SK-N-SH (cell line): ENCODE data around the gene DAB1. TPM values are rescaled to one million over a fixed set of nuclear protein-coding genes. Genes with fewer than 3 reads are reported as not detected.

Source experiments
- CTCF ChIA-PET: fragments of 300-600, 350-600 bp; formaldehyde crosslinking; extraction: SDS; loops from one replicate; lab custom pipeline; 2021; lab: Yijun Ruan, JAX
- POLR2A ChIA-PET: fragments of 350-600 bp; sonication (Branson Sonifier 250); formaldehyde crosslinking; extraction: SDS; loops from one replicate; lab custom pipeline; 2020; ENCODE audit warnings: antibody characterized with exemption, inconsistent platforms; lab: Yijun Ruan, JAX
- DNase-seq: peaks from one replicate; pipeline ENCODE4 v3.0.0; 2012
- H2AFZ ChIP-seq: fragments of 200-600 bp; sonication (generic); 2 replicates; pipeline ENCODE4 v1.8.1; 2016; ENCODE audit warnings: antibody characterized with exemption, mild to moderate bottlenecking, low read depth
- H3F3A ChIP-seq: fragments of 200-600 bp; sonication (generic); replicated peaks from 2 replicates; pipeline ENCODE3; 2016; ENCODE audit warnings: antibody characterized with exemption, mild to moderate bottlenecking; ENCODE audit not compliant: insufficient read depth
- H3K27ac ChIP-seq, 2 experiments: fragments of 200-500 bp in 1 of 2; fragments of 200-600 bp in 1 of 2; sonication (Bioruptor generic) in 1 of 2; sonication (generic), shearing (Covaris generic) in 1 of 2; 2 replicates each; pipeline versions ENCODE4 v1.5.1 to v1.6.1; 2014 to 2016; ENCODE audit warnings: low read depth in 2 of 2, inconsistent platforms in 1 of 2, low read length in 1 of 2, mild to moderate bottlenecking in 1 of 2, mixed read lengths in 1 of 2
- H3K27me3 ChIP-seq: fragments of 200-600 bp; sonication (generic), shearing (Covaris generic); 2 replicates; pipeline ENCODE4 v1.6.1; 2016; ENCODE audit warnings: mixed run types; ENCODE audit not compliant: insufficient read depth
- H3K36me3 ChIP-seq, 2 experiments: fragments of 200-500 bp in 1 of 2; fragments of 200-600 bp in 1 of 2; sonication (Bioruptor generic) in 1 of 2; sonication (generic) in 1 of 2; replicated peaks in 1 of 2; 2 replicates each; pipeline versions ENCODE3 to v1.5.1; 2014 to 2016; ENCODE audit warnings: low read length in 1 of 2, mild to moderate bottlenecking in 1 of 2; ENCODE audit not compliant: insufficient read depth in 2 of 2, control insufficient read depth in 1 of 2
- H3K4me1 ChIP-seq, 2 experiments: fragments of 200-500 bp in 1 of 2; fragments of 200-600 bp in 1 of 2; sonication (Bioruptor generic) in 1 of 2; sonication (generic), shearing (Covaris generic) in 1 of 2; 2 replicates each; pipeline versions ENCODE4 v1.5.1 to v1.6.1; 2014 to 2016; ENCODE audit warnings: low read depth in 1 of 2, low read length in 1 of 2, mixed run types in 1 of 2; ENCODE audit not compliant: insufficient read depth in 2 of 2, control insufficient read depth in 1 of 2
- H3K4me2 ChIP-seq: fragments of 200-600 bp; sonication (generic), shearing (Covaris generic); 2 replicates; pipeline ENCODE4 v1.6.1; 2017; ENCODE audit warnings: mixed run types
- H3K4me3 ChIP-seq, 2 experiments: fragments of 200-500 bp in 1 of 2; fragments of 200-600 bp in 1 of 2; sonication (Bioruptor generic) in 1 of 2; sonication (generic), shearing (Covaris generic) in 1 of 2; 2 replicates each; pipeline versions ENCODE4 v1.5.1 to v1.8.1; 2014 to 2016; ENCODE audit warnings: low read depth in 2 of 2, inconsistent platforms in 1 of 2, low read length in 1 of 2, mild to moderate bottlenecking in 1 of 2, mixed read lengths in 1 of 2, moderate library complexity in 1 of 2
- H3K79me2 ChIP-seq: fragments of 200-600 bp; sonication (generic); 2 replicates; pipeline ENCODE4 v1.8.1; 2017; ENCODE audit warnings: mild to moderate bottlenecking; ENCODE audit not compliant: insufficient read depth
- H3K9ac ChIP-seq: fragments of 200-600 bp; sonication (generic); 2 replicates; pipeline ENCODE4 v1.6.1; 2017; ENCODE audit warnings: mixed run types
- H3K9me2 ChIP-seq: fragments of 200-600 bp; sonication (generic); 2 replicates; pipeline ENCODE4 v1.6.1; 2017; ENCODE audit warnings: mixed run types
- H3K9me3 ChIP-seq: fragments of 200-600 bp; sonication (generic); 2 replicates; pipeline ENCODE4 v1.6.1; 2017; ENCODE audit warnings: mixed run types, mild to moderate bottlenecking, moderate library complexity
- H4K20me1 ChIP-seq: fragments of 200-600 bp; sonication (generic); 2 replicates; pipeline ENCODE4 v1.6.1; 2017; ENCODE audit warnings: mild to moderate bottlenecking, mixed run types; ENCODE audit not compliant: insufficient read depth
- CHD2 ChIP-seq: fragments of 150-350 bp; IDR thresholded peaks from 2 replicates; pipeline ENCODE4 v1.6.1; 2018; ENCODE audit warnings: low read length; ENCODE audit not compliant: partially characterized antibody
- GABPA ChIP-seq: IDR thresholded peaks from 2 replicates; pipeline ENCODE4 v1.4.0; 2012; ENCODE audit warnings: low read depth, mild to moderate bottlenecking
- POLR2AphosphoS5 ChIP-seq: IDR thresholded peaks from 2 replicates; pipeline ENCODE4 v1.6.1; 2012; ENCODE audit warnings: low read depth, low read length
- RAD21 ChIP-seq: IDR thresholded peaks from 2 replicates; pipeline ENCODE4 v1.6.1; 2012; ENCODE audit warnings: mild to moderate bottlenecking, low read length
- TEAD4 ChIP-seq: IDR thresholded peaks from 2 replicates; pipeline ENCODE4 v1.4.0; 2012; ENCODE audit warnings: mild to moderate bottlenecking, borderline replicate concordance; ENCODE audit not compliant: insufficient read depth
- WGBS: methylation state at CpG from one replicate; pipeline ENCODE4 v1.1.6; 2017; ENCODE audit warnings: low lambda C conversion rate; 5-methylcytosine and 5-hydroxymethylcytosine counted together
- polyA plus RNA-seq, 3 experiments: library from polyadenylated mRNA; depleted of rRNA; stranded (reverse); fragments of >200 nt; gene quantifications; 2 replicates each; pipeline ENCODE4 v1.2.3, GENCODE V29; 2012
- TF ChIP-seq, protein P1 (sequence below): IDR thresholded peaks from 2 replicates; pipeline ENCODE4 v1.6.1; 2012; ENCODE audit warnings: mild to moderate bottlenecking, low read depth, low read length, moderate library complexity
- TF ChIP-seq, protein P2 (sequence below): fragments of 150-350 bp; IDR thresholded peaks from 2 replicates; pipeline ENCODE4 v1.6.1; 2017; ENCODE audit warnings: antibody characterized with exemption, low read length, low read depth, borderline replicate concordance
- TF ChIP-seq, protein P3 (sequence below): IDR thresholded peaks from 2 replicates; pipeline ENCODE4 v1.4.0; 2012; ENCODE audit warnings: low read depth, borderline replicate concordance
- TF ChIP-seq, protein P4 (sequence below): fragments of 150-350 bp; IDR thresholded peaks from 2 replicates; pipeline ENCODE4 v1.6.1; 2016; ENCODE audit warnings: mild to moderate bottlenecking, low read depth, low read length

DAB1 gene
- polyA plus RNA-seq, 1 of the 3 experiments (the other 2 are of a cell fraction): 2.9 TPM

DNA sequence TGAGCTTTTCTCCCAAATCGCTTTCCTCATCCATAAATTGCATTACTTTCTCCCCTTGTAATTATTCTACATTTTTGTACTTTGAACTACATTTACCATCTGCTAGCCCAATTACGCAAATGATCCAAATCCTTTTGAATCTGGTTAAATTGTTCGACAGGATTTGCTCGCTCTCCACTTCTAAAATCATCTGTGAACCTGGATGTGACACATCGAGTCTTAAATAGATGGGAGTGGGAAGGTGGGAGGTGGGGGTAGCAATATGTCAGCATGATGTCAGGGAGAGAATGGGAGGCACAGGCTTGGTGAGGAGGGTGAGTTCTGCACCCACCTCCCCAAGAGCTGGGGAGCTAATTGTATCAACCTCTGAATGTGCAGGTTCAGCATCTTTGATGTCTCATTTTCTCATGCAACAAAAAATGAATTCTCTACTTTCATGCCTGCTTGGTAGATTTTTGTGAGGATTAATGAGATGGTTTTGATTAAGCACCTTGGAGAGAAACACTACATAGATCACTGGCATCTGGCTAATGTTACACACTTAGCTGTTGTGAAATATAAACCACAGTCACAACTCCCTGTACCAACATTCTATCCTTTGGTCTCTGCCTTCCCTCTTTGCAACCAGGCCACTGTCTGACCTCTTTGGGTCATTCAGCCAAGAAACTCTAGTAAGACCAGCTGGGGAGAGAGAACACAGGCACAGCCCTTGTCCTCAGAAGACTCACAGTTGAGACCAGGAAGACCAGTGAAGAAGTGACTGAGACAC is 165.1 kb downstream of the DAB1 start:
- Histone ChIP-seq H3K9ac (no peak overlapping the region), H4K20me1 (no peaks in the 10 kb centered on the region), H3K27me3 (no peaks in the 10 kb centered on the region), H3F3A (peaks cover 2% of the 10 kb centered on the region), H3K9me2 (no peaks in the 10 kb centered on the region), H3K4me1 (peaks cover 2 to 6% of the 10 kb centered on the region in 2 experiments; a peak in 2 of 4 replicates), H3K4me2 (no peak overlapping the region), H3K27ac (no peak overlapping the region), H3K79me2 (no peaks in the 10 kb centered on the region), H2AFZ (no peak overlapping the region), H3K9me3 (no peaks in the 10 kb centered on the region; the same call in 1 of the 2 replicates), H3K4me3 (no peak overlapping the region), H3K36me3 (no peaks in the 10 kb centered on the region)
- no peak for TF ChIP-seq RAD21
- TF ChIP-seq, protein P1, sequence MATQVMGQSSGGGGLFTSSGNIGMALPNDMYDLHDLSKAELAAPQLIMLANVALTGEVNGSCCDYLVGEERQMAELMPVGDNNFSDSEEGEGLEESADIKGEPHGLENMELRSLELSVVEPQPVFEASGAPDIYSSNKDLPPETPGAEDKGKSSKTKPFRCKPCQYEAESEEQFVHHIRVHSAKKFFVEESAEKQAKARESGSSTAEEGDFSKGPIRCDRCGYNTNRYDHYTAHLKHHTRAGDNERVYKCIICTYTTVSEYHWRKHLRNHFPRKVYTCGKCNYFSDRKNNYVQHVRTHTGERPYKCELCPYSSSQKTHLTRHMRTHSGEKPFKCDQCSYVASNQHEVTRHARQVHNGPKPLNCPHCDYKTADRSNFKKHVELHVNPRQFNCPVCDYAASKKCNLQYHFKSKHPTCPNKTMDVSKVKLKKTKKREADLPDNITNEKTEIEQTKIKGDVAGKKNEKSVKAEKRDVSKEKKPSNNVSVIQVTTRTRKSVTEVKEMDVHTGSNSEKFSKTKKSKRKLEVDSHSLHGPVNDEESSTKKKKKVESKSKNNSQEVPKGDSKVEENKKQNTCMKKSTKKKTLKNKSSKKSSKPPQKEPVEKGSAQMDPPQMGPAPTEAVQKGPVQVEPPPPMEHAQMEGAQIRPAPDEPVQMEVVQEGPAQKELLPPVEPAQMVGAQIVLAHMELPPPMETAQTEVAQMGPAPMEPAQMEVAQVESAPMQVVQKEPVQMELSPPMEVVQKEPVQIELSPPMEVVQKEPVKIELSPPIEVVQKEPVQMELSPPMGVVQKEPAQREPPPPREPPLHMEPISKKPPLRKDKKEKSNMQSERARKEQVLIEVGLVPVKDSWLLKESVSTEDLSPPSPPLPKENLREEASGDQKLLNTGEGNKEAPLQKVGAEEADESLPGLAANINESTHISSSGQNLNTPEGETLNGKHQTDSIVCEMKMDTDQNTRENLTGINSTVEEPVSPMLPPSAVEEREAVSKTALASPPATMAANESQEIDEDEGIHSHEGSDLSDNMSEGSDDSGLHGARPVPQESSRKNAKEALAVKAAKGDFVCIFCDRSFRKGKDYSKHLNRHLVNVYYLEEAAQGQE: peak; percentile 61; the same call in 1 of the 2 replicates
- ChIA-PET POLR2A (no interaction called here), CTCF (no interaction called here)
- WGBS: 83% methylated on average over 5 of the region's 5 CpGs
- DNase-seq: no peak

DNA sequence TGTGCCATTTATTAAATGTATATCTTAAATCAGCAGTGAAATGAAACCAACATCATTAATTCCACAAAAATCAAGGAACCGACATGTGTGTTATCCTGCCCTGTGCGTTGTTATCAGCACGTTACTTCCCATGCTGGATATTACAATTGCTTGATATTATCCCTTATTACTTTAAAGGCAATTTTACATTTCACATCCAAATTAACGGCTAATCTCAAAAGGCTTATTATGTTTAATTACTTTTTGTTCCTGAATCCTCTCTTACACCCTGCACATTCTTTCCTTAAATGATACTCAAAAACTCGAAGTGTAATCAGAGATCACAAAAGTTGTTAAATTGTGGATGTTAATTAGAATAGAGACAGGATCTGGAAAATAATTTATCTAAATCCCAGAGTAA is 167.9 kb downstream of the DAB1 start:
- Histone ChIP-seq H3K27ac (no peak overlapping the region), H3K4me2 (no peak overlapping the region), H3K36me3 (no peaks in the 10 kb centered on the region), H2AFZ (no peak overlapping the region), H3K9me2 (no peaks in the 10 kb centered on the region), H3K9me3 (no peaks in the 10 kb centered on the region; the same call in 1 of the 2 replicates), H3K9ac (no peak overlapping the region), H3F3A (peaks cover 7% of the 10 kb centered on the region), H3K4me1 (peaks cover 2 to 11% of the 10 kb centered on the region in 2 experiments; a peak in 2 of 4 replicates), H3K79me2 (no peaks in the 10 kb centered on the region), H4K20me1 (no peaks in the 10 kb centered on the region), H3K27me3 (no peaks in the 10 kb centered on the region), H3K4me3 (no peak overlapping the region)
- CTCF ChIA-PET: no interaction called here
- POLR2A ChIA-PET: no interaction called here
- no peak for DNase-seq
- WGBS: 78% methylated on average over 5 of the region's 5 CpGs
- TF ChIP-seq, protein P2, sequence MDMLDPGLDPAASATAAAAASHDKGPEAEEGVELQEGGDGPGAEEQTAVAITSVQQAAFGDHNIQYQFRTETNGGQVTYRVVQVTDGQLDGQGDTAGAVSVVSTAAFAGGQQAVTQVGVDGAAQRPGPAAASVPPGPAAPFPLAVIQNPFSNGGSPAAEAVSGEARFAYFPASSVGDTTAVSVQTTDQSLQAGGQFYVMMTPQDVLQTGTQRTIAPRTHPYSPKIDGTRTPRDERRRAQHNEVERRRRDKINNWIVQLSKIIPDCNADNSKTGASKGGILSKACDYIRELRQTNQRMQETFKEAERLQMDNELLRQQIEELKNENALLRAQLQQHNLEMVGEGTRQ: no peak
- TF ChIP-seq CHD2 (no peak), POLR2AphosphoS5 (no peak), TEAD4 (no peak), GABPA (no peak)
- TF ChIP-seq, protein P3, sequence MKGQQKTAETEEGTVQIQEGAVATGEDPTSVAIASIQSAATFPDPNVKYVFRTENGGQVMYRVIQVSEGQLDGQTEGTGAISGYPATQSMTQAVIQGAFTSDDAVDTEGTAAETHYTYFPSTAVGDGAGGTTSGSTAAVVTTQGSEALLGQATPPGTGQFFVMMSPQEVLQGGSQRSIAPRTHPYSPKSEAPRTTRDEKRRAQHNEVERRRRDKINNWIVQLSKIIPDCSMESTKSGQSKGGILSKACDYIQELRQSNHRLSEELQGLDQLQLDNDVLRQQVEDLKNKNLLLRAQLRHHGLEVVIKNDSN: no peak
- TF ChIP-seq, protein P4, sequence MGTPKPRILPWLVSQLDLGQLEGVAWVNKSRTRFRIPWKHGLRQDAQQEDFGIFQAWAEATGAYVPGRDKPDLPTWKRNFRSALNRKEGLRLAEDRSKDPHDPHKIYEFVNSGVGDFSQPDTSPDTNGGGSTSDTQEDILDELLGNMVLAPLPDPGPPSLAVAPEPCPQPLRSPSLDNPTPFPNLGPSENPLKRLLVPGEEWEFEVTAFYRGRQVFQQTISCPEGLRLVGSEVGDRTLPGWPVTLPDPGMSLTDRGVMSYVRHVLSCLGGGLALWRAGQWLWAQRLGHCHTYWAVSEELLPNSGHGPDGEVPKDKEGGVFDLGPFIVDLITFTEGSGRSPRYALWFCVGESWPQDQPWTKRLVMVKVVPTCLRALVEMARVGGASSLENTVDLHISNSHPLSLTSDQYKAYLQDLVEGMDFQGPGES: no peak
